ENCODE measurements around the gene HDAC11. TPM values are rescaled to one million over a fixed set of nuclear protein-coding genes. Genes with fewer than 3 reads are reported as not detected.

Gene HDAC11
- total and polyA plus RNA-seq, 2 of the 13 experiments (the other 11 are each of a cell fraction or from before 2014, with no cell fraction given), result 13.7 to 33.1 TPM

GRCh38 chr3:13479582-13480339, at the start of gene HDAC11 (continued):
- TF ChIP-seq ZNF276 (CRISPR knock-in tag; IDR thresholded peaks at IDR 0.05; ENCODE audit: low read depth), result no peak
- TF ChIP-seq ZNF619 (CRISPR knock-in tag; IDR thresholded peaks at IDR 0.05), result peak; percentile 55; the same call in 1 of the 2 replicates
- TF ChIP-seq MYC (CRISPR knock-in tag; IDR thresholded peaks at IDR 0.05; ENCODE audit: borderline replicate concordance), result peak; percentile 48; the same call in 1 of the 2 replicates
- peak; percentile 83; the same call in 1 of the 2 replicates for TF ChIP-seq ZNF772 (CRISPR knock-in tag; IDR thresholded peaks at IDR 0.05)
- TF ChIP-seq MAZ (IDR thresholded peaks at IDR 0.05; ENCODE audit: borderline replicate concordance, low read depth, low read length), result peak; percentile 36; the same call in 1 of the 2 replicates
- TF ChIP-seq MAZ (CRISPR knock-in tag; IDR thresholded peaks at IDR 0.05; ENCODE audit: low read depth), result peak; percentile 85
- no peak for TF ChIP-seq MYNN (CRISPR knock-in tag; IDR thresholded peaks at IDR 0.05; ENCODE audit: low read depth)
- peak; percentile 60; the same call in 1 of the 2 replicates for TF ChIP-seq HMGXB3 (CRISPR knock-in tag; IDR thresholded peaks at IDR 0.05; ENCODE audit: borderline replicate concordance)
- no peak for TF ChIP-seq SRF (IDR thresholded peaks at IDR 0.05; ENCODE audit: low read depth, low read length)
- TF ChIP-seq ZNF747 (CRISPR knock-in tag; IDR thresholded peaks at IDR 0.05; ENCODE audit: borderline replicate concordance), result peak; percentile 92
- 0 out of 2 replicates have a peak, but pooled peaks have one; percentile 10 for TF ChIP-seq ZNF556 (CRISPR knock-in tag; IDR thresholded peaks at IDR 0.05; ENCODE audit: borderline replicate concordance)
- peak; percentile 90 for TF ChIP-seq ZNF44 (CRISPR knock-in tag; IDR thresholded peaks at IDR 0.05)
- 0 out of 2 replicates have a peak, but pooled peaks have one; percentile 11 for TF ChIP-seq AHDC1 (CRISPR knock-in tag; IDR thresholded peaks at IDR 0.05; ENCODE audit: borderline replicate concordance)
- peak; percentile 88; the same call in 1 of the 2 replicates for TF ChIP-seq EED (CRISPR knock-in tag; IDR thresholded peaks at IDR 0.05)

Measured in HepG2 (cell line).